WTC11 (cell line): Measurements from ENCODE around the gene PAK6. TPM values are rescaled to one million over a fixed set of nuclear protein-coding genes. Genes with fewer than 3 reads are reported as not detected.

Source experiments
- ATAC-seq: fragments of 200-7000 bp; cut with Tn5 transposase; 2 replicates; pipeline ENCODE4 v1.10.0; 2021; ENCODE audit warnings: mild to moderate bottlenecking, moderate library complexity
- CTCF ChIA-PET: fragments of 300-600 bp; sonication (Branson Sonifier 250); formaldehyde crosslinking; loops from one replicate; lab custom pipeline; 2021; ENCODE audit warnings: antibody characterized with exemption; lab: Charles Lee
- POLR2A ChIA-PET: fragments of 350-600 bp; sonication (Branson Sonifier 250); formaldehyde crosslinking; loops from one replicate; lab custom pipeline; 2021; ENCODE audit warnings: antibody characterized with exemption; lab: Charles Lee
- DNase-seq: peaks from one replicate; pipeline ENCODE4 v3.0.0; 2021; ENCODE audit warnings: low spot score
- H3K27ac Mint-ChIP-seq: 2 replicates; pipeline ENCODE4 v1.8.0; 2021; ENCODE audit warnings: mixed read lengths
- H3K27me3 Mint-ChIP-seq: 2 replicates; pipeline ENCODE4 v1.8.0; 2021; ENCODE audit warnings: low read depth, mild to moderate bottlenecking, moderate library complexity, mixed read lengths
- H3K36me3 Mint-ChIP-seq: 2 replicates; pipeline ENCODE4 v1.8.0; 2021; ENCODE audit warnings: mixed read lengths
- H3K4me1 Mint-ChIP-seq: 2 replicates; pipeline ENCODE4 v1.8.0; 2022; ENCODE audit warnings: mixed read lengths
- H3K4me3 Mint-ChIP-seq: 2 replicates; pipeline ENCODE4 v1.8.0; 2021; ENCODE audit warnings: mild to moderate bottlenecking, moderate library complexity, mixed read lengths
- H3K9me3 Mint-ChIP-seq: 2 replicates; pipeline ENCODE4 v1.8.0; 2021; ENCODE audit warnings: mixed read lengths
- FOXJ3 ChIP-seq: sonication (generic); formaldehyde crosslinking; IDR thresholded peaks from 2 replicates; pipeline ENCODE4 v1.9.0; 2021; ENCODE audit warnings: missing genetic modification reagents, mild to moderate bottlenecking, borderline replicate concordance
- FOXK1 ChIP-seq: sonication (generic); formaldehyde crosslinking; IDR thresholded peaks from 2 replicates; pipeline ENCODE4 v1.8.0; 2022; ENCODE audit warnings: mild to moderate bottlenecking, moderate library complexity, missing genetic modification reagents
- GABPB1 ChIP-seq: sonication (generic); formaldehyde crosslinking; IDR thresholded peaks from 2 replicates; pipeline ENCODE4 v1.8.1; 2023; ENCODE audit warnings: mild to moderate bottlenecking, missing genetic modification reagents
- JAZF1 ChIP-seq: fragments of 250-450 bp; sonication (Bioruptor Pico); IDR thresholded peaks from 2 replicates; pipeline ENCODE4 v1.9.0; 2021; ENCODE audit warnings: moderate library complexity, mild to moderate bottlenecking, inconsistent platforms
- MYBL2 ChIP-seq: sonication (generic); formaldehyde crosslinking; IDR thresholded peaks from 2 replicates; pipeline ENCODE4 v1.8.1; 2023; ENCODE audit warnings: mild to moderate bottlenecking, moderate library complexity, missing genetic modification reagents
- NFYB ChIP-seq: sonication (generic); formaldehyde crosslinking; conservative IDR thresholded peaks from 2 replicates; pipeline ENCODE4 v1.8.0; 2022; ENCODE audit warnings: low read depth, missing genetic modification reagents
- NR1H2 ChIP-seq: sonication (generic); formaldehyde crosslinking; IDR thresholded peaks from 2 replicates; pipeline ENCODE4 v1.9.0; 2021; ENCODE audit warnings: mild to moderate bottlenecking, moderate library complexity, missing genetic modification reagents
- NR2C2 ChIP-seq: sonication (generic); formaldehyde crosslinking; IDR thresholded peaks from 2 replicates; pipeline ENCODE4 v1.8.0; 2022; ENCODE audit warnings: mild to moderate bottlenecking, missing genetic modification reagents
- OVOL2 ChIP-seq: fragments of 250-450 bp; sonication (Bioruptor Pico); IDR thresholded peaks from 2 replicates; pipeline ENCODE4 v1.9.0; 2021; ENCODE audit warnings: mild to moderate bottlenecking, borderline replicate concordance
- SMAD3 ChIP-seq: sonication (generic); formaldehyde crosslinking; IDR thresholded peaks from 2 replicates; pipeline ENCODE4 v1.8.0; 2022; ENCODE audit warnings: missing genetic modification reagents, mild to moderate bottlenecking, borderline replicate concordance
- SMAD4 ChIP-seq: sonication (generic); formaldehyde crosslinking; IDR thresholded peaks from 2 replicates; pipeline ENCODE4 v1.8.0; 2022; ENCODE audit warnings: mild to moderate bottlenecking, missing genetic modification reagents
- SP1 ChIP-seq: sonication (generic); formaldehyde crosslinking; conservative IDR thresholded peaks from 2 replicates; pipeline ENCODE4 v1.8.1; 2022; ENCODE audit warnings: missing genetic modification reagents
- TP53 ChIP-seq: sonication (generic); formaldehyde crosslinking; IDR thresholded peaks from 2 replicates; pipeline ENCODE4 v1.8.1; 2023; ENCODE audit warnings: mild to moderate bottlenecking, missing genetic modification reagents
- ZBTB21 ChIP-seq: sonication (generic); formaldehyde crosslinking; IDR thresholded peaks from 2 replicates; pipeline ENCODE4 v1.8.1; 2023; ENCODE audit warnings: mild to moderate bottlenecking, missing genetic modification reagents, borderline replicate concordance
- ZNF121 ChIP-seq: sonication (generic); formaldehyde crosslinking; IDR thresholded peaks from 2 replicates; pipeline ENCODE4 v1.8.0; 2023; ENCODE audit warnings: missing genetic modification reagents
- total RNA-seq: library from RNA; stranded (reverse); gene quantifications from 3 replicates; pipeline ENCODE4 v1.2.3, GENCODE V29; 2021
- TF ChIP-seq, protein P1 (sequence below): fragments of 200-600 bp; IDR thresholded peaks from 2 replicates; pipeline ENCODE4 v1.8.0; 2022; ENCODE audit warnings: antibody characterized with exemption
- TF ChIP-seq, protein P2 (sequence below): sonication (generic); formaldehyde crosslinking; IDR thresholded peaks from 2 replicates; pipeline ENCODE4 v1.8.1; 2022; ENCODE audit warnings: low read depth, mild to moderate bottlenecking, moderate library complexity, missing genetic modification reagents, borderline replicate concordance
- TF ChIP-seq, protein P3 (sequence below): sonication (generic); formaldehyde crosslinking; IDR thresholded peaks from 2 replicates; pipeline ENCODE4 v1.8.1; 2022; ENCODE audit warnings: mild to moderate bottlenecking, missing genetic modification reagents, moderate library complexity, borderline replicate concordance
- TF ChIP-seq, protein P4 (sequence below): sonication (generic); formaldehyde crosslinking; IDR thresholded peaks from 2 replicates; pipeline ENCODE4 v1.8.0; 2022; ENCODE audit warnings: mild to moderate bottlenecking, missing genetic modification reagents
- TF ChIP-seq, protein P5 (sequence below): sonication (generic); formaldehyde crosslinking; IDR thresholded peaks from 2 replicates; pipeline ENCODE4 v1.8.0; 2022; ENCODE audit warnings: missing genetic modification reagents
- TF ChIP-seq, protein P6 (sequence below): fragments of 250-450 bp; sonication (Bioruptor Pico); IDR thresholded peaks from 2 replicates; pipeline ENCODE4 v2.1.2; 2022; ENCODE audit warnings: mild to moderate bottlenecking, moderate library complexity

PAK6 gene
- total RNA-seq, 1 experiment from 2014 or later: 11.7 TPM

DNA sequence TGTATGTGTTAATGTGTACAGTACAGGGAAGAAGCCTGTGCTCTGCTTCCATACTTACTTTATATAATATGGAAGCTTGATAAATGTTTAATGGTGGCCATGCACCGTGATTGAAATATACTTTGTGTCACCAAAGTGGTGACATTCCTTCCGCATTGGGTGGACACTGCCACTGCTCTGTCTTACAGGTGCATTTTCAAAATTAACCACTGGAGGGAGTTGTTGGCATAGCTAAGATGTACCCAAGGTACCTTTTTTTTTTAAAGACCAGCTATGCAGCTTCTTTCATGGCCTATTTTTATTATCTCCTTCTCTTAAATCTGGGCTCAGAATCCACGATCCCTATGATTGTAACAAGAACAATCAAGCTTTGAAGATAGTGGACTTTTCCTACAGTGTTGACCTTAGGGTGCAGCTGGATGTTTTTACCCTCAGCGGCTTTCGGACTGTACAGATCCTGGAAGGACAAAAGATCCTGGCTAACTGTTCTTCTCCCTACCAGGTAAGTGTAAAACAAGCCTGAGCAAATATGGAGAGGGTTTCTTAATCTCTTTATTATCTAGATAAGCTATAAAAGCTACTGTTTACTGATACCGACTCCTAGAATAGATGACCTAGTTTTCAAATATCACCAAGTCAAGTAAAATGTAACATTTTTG is 21.6 kb upstream of the PAK6 start:
- H3K9me3 Mint-ChIP-seq: no peaks in the 10 kb centered on the region
- no peaks in the 10 kb centered on the region for H3K27me3 Mint-ChIP-seq
- no peak overlapping the region for H3K27ac Mint-ChIP-seq
- H3K4me1 Mint-ChIP-seq: no peaks in the 10 kb centered on the region
- DNase-seq (no peak), ATAC-seq (peak; percentile 87)
- no peak for TF ChIP-seq SP1 (CRISPR knock-in tag)
- TF ChIP-seq, protein P1, sequence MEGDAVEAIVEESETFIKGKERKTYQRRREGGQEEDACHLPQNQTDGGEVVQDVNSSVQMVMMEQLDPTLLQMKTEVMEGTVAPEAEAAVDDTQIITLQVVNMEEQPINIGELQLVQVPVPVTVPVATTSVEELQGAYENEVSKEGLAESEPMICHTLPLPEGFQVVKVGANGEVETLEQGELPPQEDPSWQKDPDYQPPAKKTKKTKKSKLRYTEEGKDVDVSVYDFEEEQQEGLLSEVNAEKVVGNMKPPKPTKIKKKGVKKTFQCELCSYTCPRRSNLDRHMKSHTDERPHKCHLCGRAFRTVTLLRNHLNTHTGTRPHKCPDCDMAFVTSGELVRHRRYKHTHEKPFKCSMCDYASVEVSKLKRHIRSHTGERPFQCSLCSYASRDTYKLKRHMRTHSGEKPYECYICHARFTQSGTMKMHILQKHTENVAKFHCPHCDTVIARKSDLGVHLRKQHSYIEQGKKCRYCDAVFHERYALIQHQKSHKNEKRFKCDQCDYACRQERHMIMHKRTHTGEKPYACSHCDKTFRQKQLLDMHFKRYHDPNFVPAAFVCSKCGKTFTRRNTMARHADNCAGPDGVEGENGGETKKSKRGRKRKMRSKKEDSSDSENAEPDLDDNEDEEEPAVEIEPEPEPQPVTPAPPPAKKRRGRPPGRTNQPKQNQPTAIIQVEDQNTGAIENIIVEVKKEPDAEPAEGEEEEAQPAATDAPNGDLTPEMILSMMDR: peak; percentile 71
- H3K36me3 Mint-ChIP-seq: peaks cover 67% of the 10 kb centered on the region
- CTCF ChIA-PET: interaction anchor here (0.6 to 21.7 kb wide), 39 partner anchors 9 to 372 kb away, joined by 3 to 273 read pairs (median 5); partner anchors contain the start of genes BMF, INAFM2 and PAK6
- no peak overlapping the region for H3K4me3 Mint-ChIP-seq
- POLR2A ChIA-PET: interaction anchor here (0.6 to 0.7 kb wide), 3 partner anchors 13 to 49 kb away, joined by 3 to 8 read pairs (median 4); partner anchors contain the start of gene PAK6

DNA sequence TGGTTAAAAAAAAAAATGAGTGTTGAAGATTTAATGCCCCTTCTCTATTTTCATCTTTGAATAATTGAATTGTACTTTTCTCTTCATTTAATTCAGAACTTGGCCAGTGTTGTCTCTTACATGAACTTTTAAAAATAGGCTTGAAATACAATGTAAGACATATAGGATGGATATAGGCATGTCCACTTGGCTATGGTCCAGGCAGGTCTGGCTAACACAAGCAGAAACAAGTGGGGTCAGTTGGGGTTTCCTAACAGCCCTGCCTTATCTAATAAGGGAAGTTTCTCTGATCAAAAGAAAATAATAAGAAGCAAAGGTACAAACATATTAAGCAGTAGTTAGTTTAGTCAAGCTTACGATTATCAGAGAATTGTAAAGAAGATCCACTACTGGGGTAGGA is 19.1 kb upstream of the PAK6 start:
- Mint-ChIP-seq H3K4me3 (no peak overlapping the region), H3K9me3 (no peaks in the 10 kb centered on the region), H3K36me3 (peaks cover 67% of the 10 kb centered on the region), H3K27me3 (no peaks in the 10 kb centered on the region), H3K4me1 (no peaks in the 10 kb centered on the region), H3K27ac (no peak overlapping the region)
- ATAC-seq (no peak), DNase-seq (no peak)
- TF ChIP-seq OVOL2 (CRISPR knock-in tag) (no peak), ZNF121 (no peak), NR1H2 (CRISPR knock-in tag) (no peak), FOXJ3 (CRISPR knock-in tag) (no peak), TP53 (CRISPR knock-in tag) (no peak), SP1 (CRISPR knock-in tag) (no peak), GABPB1 (CRISPR knock-in tag) (no peak), SMAD3 (no peak), NFYB (CRISPR knock-in tag) (no peak), SMAD4 (CRISPR knock-in tag) (no peak), JAZF1 (CRISPR knock-in tag) (no peak), NR2C2 (CRISPR knock-in tag) (no peak), MYBL2 (no peak), FOXK1 (CRISPR knock-in tag) (no peak), ZBTB21 (CRISPR knock-in tag) (no peak)
- TF ChIP-seq, protein P2, sequence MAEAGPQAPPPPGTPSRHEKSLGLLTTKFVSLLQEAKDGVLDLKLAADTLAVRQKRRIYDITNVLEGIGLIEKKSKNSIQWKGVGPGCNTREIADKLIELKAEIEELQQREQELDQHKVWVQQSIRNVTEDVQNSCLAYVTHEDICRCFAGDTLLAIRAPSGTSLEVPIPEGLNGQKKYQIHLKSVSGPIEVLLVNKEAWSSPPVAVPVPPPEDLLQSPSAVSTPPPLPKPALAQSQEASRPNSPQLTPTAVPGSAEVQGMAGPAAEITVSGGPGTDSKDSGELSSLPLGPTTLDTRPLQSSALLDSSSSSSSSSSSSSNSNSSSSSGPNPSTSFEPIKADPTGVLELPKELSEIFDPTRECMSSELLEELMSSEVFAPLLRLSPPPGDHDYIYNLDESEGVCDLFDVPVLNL: no peak
- TF ChIP-seq, protein P3, sequence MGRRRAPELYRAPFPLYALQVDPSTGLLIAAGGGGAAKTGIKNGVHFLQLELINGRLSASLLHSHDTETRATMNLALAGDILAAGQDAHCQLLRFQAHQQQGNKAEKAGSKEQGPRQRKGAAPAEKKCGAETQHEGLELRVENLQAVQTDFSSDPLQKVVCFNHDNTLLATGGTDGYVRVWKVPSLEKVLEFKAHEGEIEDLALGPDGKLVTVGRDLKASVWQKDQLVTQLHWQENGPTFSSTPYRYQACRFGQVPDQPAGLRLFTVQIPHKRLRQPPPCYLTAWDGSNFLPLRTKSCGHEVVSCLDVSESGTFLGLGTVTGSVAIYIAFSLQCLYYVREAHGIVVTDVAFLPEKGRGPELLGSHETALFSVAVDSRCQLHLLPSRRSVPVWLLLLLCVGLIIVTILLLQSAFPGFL: no peak
- TF ChIP-seq, protein P4, sequence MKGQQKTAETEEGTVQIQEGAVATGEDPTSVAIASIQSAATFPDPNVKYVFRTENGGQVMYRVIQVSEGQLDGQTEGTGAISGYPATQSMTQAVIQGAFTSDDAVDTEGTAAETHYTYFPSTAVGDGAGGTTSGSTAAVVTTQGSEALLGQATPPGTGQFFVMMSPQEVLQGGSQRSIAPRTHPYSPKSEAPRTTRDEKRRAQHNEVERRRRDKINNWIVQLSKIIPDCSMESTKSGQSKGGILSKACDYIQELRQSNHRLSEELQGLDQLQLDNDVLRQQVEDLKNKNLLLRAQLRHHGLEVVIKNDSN (CRISPR knock-in tag): no peak
- TF ChIP-seq, protein P5, sequence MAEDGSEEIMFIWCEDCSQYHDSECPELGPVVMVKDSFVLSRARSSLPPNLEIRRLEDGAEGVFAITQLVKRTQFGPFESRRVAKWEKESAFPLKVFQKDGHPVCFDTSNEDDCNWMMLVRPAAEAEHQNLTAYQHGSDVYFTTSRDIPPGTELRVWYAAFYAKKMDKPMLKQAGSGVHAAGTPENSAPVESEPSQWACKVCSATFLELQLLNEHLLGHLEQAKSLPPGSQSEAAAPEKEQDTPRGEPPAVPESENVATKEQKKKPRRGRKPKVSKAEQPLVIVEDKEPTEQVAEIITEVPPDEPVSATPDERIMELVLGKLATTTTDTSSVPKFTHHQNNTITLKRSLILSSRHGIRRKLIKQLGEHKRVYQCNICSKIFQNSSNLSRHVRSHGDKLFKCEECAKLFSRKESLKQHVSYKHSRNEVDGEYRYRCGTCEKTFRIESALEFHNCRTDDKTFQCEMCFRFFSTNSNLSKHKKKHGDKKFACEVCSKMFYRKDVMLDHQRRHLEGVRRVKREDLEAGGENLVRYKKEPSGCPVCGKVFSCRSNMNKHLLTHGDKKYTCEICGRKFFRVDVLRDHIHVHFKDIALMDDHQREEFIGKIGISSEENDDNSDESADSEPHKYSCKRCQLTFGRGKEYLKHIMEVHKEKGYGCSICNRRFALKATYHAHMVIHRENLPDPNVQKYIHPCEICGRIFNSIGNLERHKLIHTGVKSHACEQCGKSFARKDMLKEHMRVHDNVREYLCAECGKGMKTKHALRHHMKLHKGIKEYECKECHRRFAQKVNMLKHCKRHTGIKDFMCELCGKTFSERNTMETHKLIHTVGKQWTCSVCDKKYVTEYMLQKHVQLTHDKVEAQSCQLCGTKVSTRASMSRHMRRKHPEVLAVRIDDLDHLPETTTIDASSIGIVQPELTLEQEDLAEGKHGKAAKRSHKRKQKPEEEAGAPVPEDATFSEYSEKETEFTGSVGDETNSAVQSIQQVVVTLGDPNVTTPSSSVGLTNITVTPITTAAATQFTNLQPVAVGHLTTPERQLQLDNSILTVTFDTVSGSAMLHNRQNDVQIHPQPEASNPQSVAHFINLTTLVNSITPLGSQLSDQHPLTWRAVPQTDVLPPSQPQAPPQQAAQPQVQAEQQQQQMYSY (CRISPR knock-in tag): no peak
- TF ChIP-seq, protein P6, sequence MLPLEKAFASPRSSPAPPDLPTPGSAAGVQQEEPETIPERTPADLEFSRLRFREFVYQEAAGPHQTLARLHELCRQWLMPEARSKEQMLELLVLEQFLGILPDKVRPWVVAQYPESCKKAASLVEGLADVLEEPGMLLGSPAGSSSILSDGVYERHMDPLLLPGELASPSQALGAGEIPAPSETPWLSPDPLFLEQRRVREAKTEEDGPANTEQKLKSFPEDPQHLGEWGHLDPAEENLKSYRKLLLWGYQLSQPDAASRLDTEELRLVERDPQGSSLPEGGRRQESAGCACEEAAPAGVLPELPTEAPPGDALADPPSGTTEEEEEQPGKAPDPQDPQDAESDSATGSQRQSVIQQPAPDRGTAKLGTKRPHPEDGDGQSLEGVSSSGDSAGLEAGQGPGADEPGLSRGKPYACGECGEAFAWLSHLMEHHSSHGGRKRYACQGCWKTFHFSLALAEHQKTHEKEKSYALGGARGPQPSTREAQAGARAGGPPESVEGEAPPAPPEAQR (CRISPR knock-in tag): no peak
- ChIA-PET CTCF (interaction anchor here (0.9 to 21.7 kb wide), 2 partner anchors 54 to 60 kb away, joined by 3 to 273 read pairs; no protein-coding TSS in a partner anchor), POLR2A (no interaction called here)
